LNCaP clone FGC (cell line): ENCODE results near the gene ACADSB.

Experiments
- DNase-seq: peaks from one replicate; pipeline ENCODE4 v3.0.0-alpha.2; 2011; ENCODE audit warnings: low read depth
- H3K4me3 ChIP-seq: 2 replicates; pipeline ENCODE4 v1.5.1; 2011; ENCODE audit warnings: mild to moderate bottlenecking, low read depth, low read length, control low read depth
- CTCF ChIP-seq: IDR thresholded peaks from 2 replicates; pipeline ENCODE4 v1.5.1; 2012; ENCODE audit warnings: mild to moderate bottlenecking; ENCODE audit not compliant: control insufficient read depth, insufficient read depth; ENCODE audit errors: extremely low read depth

Gene ACADSB

GRCh38 chr10:122990278-122990677 is 18.5 kb upstream of the ACADSB start:
- H3K4me3 ChIP-seq = no peak overlapping the region
- TF ChIP-seq CTCF = no peak
- DNase-seq = no peak

- no peak overlapping the region for H3K4me3 ChIP-seq
- no peak for TF ChIP-seq CTCF
- DNase-seq = no peak
Observed at GRCh38 chr10:122992031-122992585, 16.7 kb upstream of the ACADSB start.

- no peak overlapping the region for H3K4me3 ChIP-seq
- no peak for DNase-seq
- TF ChIP-seq CTCF = no peak
Observed at GRCh38 chr10:122993797-122994336, 14.9 kb upstream of the ACADSB start.

GRCh38 chr10:122995936-122996335 is 12.9 kb upstream of the ACADSB start:
- H3K4me3 ChIP-seq = no peak overlapping the region
- DNase-seq = no peak
- no peak for TF ChIP-seq CTCF

- no peak overlapping the region for H3K4me3 ChIP-seq
- TF ChIP-seq CTCF = no peak
- DNase-seq = no peak
Observed at GRCh38 chr10:122997864-122998263, 10.9 kb upstream of the ACADSB start.

- DNase-seq = no peak
- TF ChIP-seq CTCF = no peak
- no peak overlapping the region for H3K4me3 ChIP-seq
Observed at GRCh38 chr10:122998360-122998917, 10.4 kb upstream of the ACADSB start.

- DNase-seq = no peak
- TF ChIP-seq CTCF = no peak
- no peak overlapping the region for H3K4me3 ChIP-seq
Observed at GRCh38 chr10:122998934-122999333, 9.9 kb upstream of the ACADSB start.
